HG03520 (cell line): ENCODE data around the gene LRAT.

Experiments used
- ATAC-seq: cut with Tn5 transposase; IDR thresholded peaks from one replicate; pipeline ENCODE4 v1.9.1; 2021; ENCODE audit warnings: mild to moderate bottlenecking, moderate library complexity; ENCODE audit not compliant: unreplicated experiment

The LRAT gene

GRCh38 chr4:154760895-154761294 lies 17.1 kb downstream of the LRAT start:
- ATAC-seq = no peak

GRCh38 chr4:154778264-154778663 lies 34.5 kb downstream of the LRAT start:
- no peak for ATAC-seq

GRCh38 chr4:154779362-154779947 lies 35.7 kb downstream of the LRAT start:
- ATAC-seq = no peak

- ATAC-seq = no peak
Observed at GRCh38 chr4:154781126-154781982, 37.6 kb downstream of the LRAT start, which contains the start of gene RBM46. Gene RBM46, plus strand, starts transcription at chr4:154781272. Its CDS starts 15,481 bp downstream, at chr4:154796753.

- no peak for ATAC-seq
Observed at GRCh38 chr4:154781983-154782293, 38.1 kb downstream of the LRAT start.
